Activated T-helper 1 cell treated with anti-CD3 and anti-CD28 coated beads, Interleukin-2, amount 50 U/mL, for 16 hours (primary cell): ENCODE results near the gene FUS.
"Not testable (repeated sequence)": the region's sequence is repeated elsewhere in the genome, so short reads cannot be mapped to it uniquely, and the experiment has no call there.

Experiments used
- DNase-seq, 2 donors: peaks; one replicate each; pipeline ENCODE4 v3.0.0-alpha.2; 2020; ENCODE audit warnings: low read depth in 1 of 2, low spot score in 1 of 2

FUS gene

DNA sequence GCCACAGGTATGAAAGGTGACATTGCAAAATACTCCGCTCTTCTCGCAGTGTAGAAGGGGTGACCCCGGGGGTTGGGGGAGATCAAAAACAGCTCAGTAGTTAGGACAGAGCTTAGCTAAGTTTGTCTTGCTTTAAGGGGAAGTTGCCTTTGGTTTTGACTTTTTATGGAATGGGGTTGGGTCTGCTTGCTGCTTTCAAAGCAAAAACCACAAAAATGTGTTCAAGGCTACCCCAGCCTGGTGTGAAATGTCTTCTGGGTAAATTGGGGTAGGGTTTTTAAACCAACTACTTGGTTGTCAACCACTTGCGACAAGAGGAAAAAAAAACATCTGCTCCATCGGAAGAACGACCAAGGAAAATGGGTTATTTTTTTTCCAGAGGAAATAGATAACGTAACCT, 6.2 kb downstream of the FUS start:
- DNase-seq, result no peak

DNA sequence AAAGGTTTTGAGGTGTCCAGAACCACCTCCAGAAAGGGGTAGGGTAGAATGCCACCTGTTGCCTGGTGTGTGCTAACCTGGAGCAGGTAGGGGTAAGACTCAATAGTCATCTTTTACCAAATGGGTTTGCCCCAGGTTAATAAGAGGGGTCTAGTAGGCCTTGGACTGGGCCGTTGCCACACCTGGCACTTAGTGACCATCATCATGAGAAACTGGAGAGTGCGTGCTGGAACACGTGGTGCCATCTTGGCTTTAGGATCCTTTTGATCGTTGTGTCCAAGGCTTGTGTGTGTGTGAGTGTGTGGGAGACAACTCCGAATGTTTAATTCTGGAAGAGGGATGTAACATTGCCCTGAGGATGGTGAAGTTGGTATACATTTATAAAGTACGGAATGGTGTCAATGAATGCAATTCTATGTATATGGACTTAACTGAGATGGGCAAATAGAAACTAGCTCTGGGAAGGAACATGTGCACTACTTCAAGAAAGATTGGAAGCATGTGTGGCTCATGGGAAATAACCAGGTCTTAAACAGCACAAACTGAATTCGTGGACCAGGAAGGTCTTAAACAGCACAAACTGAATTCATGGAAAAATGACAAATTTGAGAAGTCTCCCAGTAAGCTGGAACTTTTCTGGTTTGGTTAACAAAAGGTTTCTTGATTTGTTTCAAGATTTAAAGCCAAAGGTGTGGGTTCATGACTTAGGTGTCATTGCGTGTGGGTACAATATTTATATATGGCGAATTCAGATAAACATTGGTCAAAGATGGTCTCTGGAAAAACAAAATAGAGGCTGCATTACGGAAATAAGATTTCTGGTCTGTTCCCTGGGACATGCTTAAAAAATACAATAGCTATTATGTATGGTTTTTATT, 7.2 kb downstream of the FUS start:
- DNase-seq, result no peak

- no peak for DNase-seq
Measured at GRCh38 chr16:31187808-31188189, 7.9 kb downstream of the FUS start.

DNA sequence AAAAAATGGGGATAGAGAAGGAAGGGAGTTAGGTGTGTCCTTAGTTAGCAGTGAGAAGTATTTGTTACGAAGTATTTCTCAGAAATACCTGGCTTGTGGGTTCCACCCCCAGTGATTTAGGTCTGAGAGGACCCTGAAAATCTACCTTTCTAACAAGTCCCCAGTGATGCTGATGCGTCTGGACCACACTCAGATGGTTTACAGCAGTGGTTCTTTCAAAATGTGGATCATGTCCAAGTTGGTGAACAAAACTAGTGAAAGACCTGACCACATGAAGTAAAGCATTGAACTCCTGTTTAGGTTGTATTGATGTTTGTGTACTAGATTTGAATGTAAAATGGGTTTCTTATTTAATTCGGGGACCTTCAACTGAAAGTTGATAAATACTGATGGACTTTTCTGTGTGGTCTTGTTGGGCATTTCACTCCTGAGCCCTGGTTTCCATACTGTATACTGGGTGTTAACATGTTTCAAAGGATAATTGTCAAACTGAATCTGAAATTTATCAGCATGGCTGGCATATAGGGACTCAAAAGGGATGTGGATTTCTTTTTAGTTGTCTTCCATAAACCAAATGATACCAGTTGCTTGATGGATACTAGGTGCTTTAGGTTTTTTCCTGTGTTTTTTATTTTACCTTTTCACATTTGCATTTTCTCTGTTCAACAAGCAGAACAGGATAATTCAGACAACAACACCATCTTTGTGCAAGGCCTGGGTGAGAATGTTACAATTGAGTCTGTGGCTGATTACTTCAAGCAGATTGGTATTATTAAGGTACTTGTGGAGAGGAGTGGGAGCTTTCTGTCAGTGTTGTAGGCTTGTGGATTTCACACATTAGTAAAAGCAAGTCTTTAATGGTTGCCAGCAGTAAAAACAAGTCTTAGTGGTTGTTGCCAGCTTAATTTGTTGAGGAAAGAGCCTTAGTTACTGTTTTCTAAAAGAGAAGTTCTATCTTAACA, 8.8 kb downstream of the FUS start:
- DNase-seq, result no peak

- no peak for DNase-seq
Measured at GRCh38 chr16:31189412-31189778, 9.5 kb downstream of the FUS start.

- DNase-seq, result no peak
Measured at GRCh38 chr16:31190061-31190460, 10.1 kb downstream of the FUS start.

DNA sequence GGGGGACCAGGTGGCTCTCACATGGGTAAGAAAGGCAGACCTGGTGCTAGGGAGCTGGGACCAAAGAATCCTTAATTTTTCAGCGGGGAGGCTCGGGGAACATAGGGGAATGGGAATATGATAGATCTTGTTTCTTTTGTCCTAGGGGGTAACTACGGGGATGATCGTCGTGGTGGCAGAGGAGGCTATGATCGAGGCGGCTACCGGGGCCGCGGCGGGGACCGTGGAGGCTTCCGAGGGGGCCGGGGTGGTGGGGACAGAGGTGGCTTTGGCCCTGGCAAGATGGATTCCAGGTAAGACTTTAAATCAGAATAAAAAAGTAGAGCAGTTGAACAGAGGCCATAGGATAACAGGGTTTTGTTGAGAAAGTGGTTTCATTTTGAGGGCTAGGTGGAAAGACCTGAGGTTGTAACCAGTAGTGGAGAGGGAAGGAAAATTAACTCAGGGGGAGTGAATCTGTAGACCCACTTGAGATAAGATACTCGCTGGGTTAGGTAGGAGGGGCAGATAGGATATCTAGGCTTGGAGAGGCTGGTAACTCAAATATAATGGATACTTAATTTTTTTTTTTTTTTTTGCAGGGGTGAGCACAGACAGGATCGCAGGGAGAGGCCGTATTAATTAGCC, 11.0 kb downstream of the FUS start:
- DNase-seq, result no peak

GRCh38 chr16:31191697-31192428, 11.9 kb downstream of the FUS start:
- DNase-seq, result no peak

GRCh38 chr16:31192856-31193642, 13.1 kb downstream of the FUS start:
- no peak for DNase-seq

DNA sequence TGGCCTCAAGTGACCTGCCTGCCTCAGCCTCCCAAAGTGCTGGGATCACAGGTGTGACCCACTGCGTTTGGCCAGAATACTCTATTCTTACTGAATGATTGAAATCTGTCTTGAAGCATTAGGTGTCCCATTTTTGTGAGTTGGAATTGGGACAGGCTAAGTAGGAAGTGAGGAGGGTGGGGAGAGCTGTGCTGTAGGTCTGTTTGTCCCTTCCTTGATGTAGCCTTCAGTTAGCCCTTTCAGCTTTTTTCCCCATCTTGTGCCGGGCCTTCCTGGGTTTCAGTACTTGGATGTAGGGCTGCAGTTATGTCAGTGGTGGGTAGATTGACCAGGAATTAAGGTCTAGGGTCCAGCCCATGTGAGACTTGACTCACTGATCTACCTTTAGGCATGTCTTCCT, 13.9 kb downstream of the FUS start:
- no peak for DNase-seq

GRCh38 chr16:31194898-31195297, 15.0 kb downstream of the FUS start:
- no peak for DNase-seq

DNA sequence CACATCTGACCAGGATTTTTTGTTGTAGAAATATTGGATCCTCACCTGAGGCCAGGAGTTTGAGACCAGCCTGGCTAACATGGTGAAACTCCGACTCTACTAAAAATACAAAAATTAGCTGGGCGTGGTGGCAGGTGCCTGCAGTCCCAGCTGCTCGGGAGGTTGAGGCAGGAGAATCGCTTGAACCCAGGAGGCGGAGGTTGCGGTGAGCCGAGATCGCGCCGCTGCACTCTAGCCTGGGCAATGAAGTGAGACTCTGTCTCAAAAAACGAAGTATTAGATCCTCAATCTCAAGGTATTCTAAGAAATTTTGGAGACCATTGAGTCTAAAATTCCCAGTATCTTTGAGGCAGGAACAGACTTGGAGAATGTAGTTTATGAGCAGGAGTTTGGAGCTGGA, 15.9 kb downstream of the FUS start:
- DNase-seq, result not testable (repeated sequence)

DNA sequence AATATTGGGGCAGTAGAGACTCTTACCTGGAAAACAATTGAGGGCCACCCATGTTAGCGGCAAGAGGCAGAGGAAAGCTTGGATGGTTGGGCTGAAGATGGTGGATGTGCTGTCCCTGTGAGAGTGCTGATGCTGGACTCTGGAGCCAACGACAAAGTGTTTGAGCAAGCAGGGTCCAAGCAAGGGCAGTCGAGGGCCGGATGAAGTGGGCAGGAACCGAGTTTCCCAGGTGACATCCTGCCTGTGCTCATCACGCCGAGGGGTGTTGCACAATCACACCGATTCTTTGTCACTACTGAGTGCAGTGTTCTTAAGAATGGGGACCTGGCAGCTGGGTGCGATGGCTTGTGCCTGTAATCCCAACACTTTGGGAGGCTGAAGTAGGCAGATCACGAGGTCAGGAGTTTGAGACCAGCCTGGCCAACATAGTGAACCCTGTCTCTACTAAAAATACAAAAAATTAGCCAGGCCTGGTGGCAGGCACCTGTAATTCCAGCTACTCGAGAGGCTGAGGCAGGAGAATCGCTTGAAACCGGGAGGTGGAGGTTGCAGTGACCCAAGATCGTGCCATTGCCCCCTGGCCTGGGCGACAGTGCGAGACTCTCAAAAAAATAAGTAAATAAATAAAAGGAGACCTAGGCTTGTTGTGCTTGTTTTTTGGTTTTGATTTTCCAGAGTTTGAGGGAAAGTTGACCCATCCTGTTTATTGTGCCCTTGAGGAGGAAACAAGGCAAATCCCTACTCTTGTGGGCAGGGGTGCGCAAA, 16.6 kb downstream of the FUS start:
- no peak for DNase-seq

DNA sequence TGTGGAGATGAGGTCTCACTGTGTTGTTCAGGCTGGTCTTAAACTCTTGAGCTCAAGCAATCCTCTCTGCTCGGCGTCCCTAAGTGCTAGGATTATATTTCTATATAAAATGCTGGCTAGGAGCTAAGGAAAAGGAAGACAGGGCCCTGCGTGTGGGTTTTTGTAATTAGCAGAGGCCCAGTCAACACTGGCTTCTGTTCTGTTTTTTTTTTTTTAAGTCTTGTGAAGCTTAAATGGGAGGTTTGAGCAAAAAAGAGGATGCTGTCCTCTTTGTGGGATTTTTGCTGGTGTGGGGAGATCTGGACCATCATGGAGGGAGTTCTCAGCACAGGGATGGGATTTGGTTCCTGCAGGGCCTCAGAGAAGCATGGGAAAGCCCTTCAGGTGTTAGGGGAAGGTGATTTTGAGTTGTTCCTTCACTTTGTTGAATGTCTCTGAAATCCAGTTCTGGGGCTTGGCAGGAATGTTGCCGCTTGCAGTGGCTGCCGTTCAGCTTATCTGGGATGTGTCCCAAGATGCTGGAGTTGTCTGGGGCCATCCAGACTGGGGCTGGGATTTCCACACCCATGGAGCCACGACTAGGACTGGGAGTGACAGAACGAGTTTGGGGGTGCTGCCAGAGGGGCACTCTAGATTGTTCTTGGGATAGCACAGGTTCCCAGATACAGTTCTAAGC, 18.4 kb downstream of the FUS start:
- no peak for DNase-seq

- no peak for DNase-seq
Measured at GRCh38 chr16:31199430-31200041, 19.6 kb downstream of the FUS start.

GRCh38 chr16:31200111-31200510, 20.2 kb downstream of the FUS start:
- DNase-seq, result not testable (repeated sequence)

DNA sequence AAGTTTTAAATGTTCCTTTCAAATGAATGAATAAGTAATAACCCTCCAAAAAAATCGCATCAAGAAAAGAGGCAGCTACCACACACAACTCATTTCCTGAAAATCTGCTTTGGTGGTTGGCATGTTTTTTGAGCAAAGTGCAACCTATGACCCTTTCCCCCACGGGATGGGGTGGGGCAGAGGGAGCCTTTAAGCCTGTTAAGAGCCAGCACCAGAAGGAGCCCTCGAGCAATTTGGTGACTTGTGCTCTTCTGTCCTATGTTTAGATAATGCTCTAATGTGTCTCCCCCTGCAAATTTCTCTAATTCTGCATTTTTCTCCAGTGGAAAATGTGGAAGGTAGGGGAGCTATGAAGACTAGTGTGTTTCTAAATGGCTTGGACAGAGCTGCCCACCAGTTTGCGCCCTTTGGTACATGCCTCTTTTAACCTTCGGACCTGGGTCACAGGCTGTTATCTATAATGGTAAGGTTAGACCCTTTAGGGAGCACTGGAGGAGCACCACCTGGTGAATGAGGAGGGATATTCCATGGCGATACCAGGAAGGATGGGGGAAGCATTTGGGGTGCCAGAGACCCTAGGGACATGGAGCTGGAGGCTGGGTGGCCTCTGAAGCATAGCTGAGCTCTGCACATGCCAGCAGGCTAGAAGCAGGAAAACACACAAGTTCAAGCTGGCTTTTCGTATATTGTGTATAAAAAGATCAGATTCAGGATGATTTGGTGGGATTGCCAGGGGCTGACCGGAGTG, 21.1 kb downstream of the FUS start:
- DNase-seq, result no peak
